ENCODE data around the gene KCNJ1. TPM values are rescaled to one million over a fixed set of nuclear protein-coding genes. Genes with fewer than 3 reads are reported as not detected.

KCNJ1 gene
- total and polyA plus RNA-seq, 2 donors from 2014 or later, result 175 to 355 TPM

DNA sequence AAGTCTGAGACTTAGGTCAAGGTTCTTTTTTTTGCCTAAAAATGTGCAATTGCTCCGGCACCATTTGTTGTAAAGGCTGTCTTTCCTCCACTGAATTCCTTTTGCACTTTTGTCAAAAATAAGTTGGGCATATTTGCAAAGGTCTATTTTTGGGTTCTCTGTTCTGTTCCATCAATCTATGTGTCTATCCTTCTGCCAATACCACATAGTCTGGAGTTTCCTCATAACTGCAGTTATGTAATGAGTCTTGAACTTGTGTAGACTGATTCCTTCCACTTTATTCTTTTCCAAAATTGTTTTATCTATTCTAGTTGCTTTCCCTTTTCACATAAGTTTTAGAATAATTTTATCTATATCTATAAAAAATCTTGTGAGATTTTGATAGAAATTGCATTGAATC is 30.7 kb upstream of the KCNJ1 start:
- intact Hi-C loops (cut with DNase I), result no loop called here
- Histone ChIP-seq H3K36me3 (ENCODE audit: control insufficient read depth in 2 of 3, insufficient read depth in 3 of 3, low read length in 3 of 3) (no peaks in the 10 kb centered on the region), H3K4me1 (ENCODE audit: control insufficient read depth in 2 of 3, insufficient read depth in 2 of 3, low read depth in 1 of 3, low read length in 3 of 3) (peaks cover 0 to 4% (median 0%) of the 10 kb centered on the region in 3 donors), H3K27ac (ENCODE audit: low read depth in 2 of 2, low read length in 2 of 2) (no peak overlapping the region), H3K4me3 (ENCODE audit: low read length in 3 of 3) (no peak overlapping the region), H3K9ac (ENCODE audit: low read length in 3 of 3) (no peak overlapping the region), H3K27me3 (ENCODE audit: control insufficient read depth, insufficient read depth, low read length) (no peaks in the 10 kb centered on the region), H3K9me3 (ENCODE audit: control insufficient read depth in 2 of 3, insufficient read depth in 1 of 3, low read length in 3 of 3) (no peaks in the 10 kb centered on the region)
- FAIRE-seq (no peak), DNase-seq (no peak)
- TF ChIP-seq CTCF (IDR thresholded peaks at IDR 0.05; ENCODE audit: borderline replicate concordance, extremely low read depth, insufficient read depth), result no peak

- no peak overlapping the region for H3K9ac ChIP-seq (ENCODE audit: low read length in 3 of 3)
- DNase-seq (no peak), FAIRE-seq (no peak)
- no peaks in the 10 kb centered on the region for H3K36me3 ChIP-seq (ENCODE audit: control insufficient read depth in 2 of 3, insufficient read depth in 3 of 3, low read length in 3 of 3)
- no peak overlapping the region for H3K4me3 ChIP-seq (ENCODE audit: low read length in 3 of 3)
- H3K9me3 ChIP-seq (ENCODE audit: control insufficient read depth in 2 of 3, insufficient read depth in 1 of 3, low read length in 3 of 3), result no peaks in the 10 kb centered on the region
- H3K4me1 ChIP-seq (ENCODE audit: control insufficient read depth in 2 of 3, insufficient read depth in 2 of 3, low read depth in 1 of 3, low read length in 3 of 3), result peaks cover 0 to 4% (median 0%) of the 10 kb centered on the region in 3 donors
- intact Hi-C loops (cut with DNase I), result no loop called here
- TF ChIP-seq CTCF (IDR thresholded peaks at IDR 0.05; ENCODE audit: borderline replicate concordance, extremely low read depth, insufficient read depth), result no peak
- no peaks in the 10 kb centered on the region for H3K27me3 ChIP-seq (ENCODE audit: control insufficient read depth, insufficient read depth, low read length)
- no peak overlapping the region for H3K27ac ChIP-seq (ENCODE audit: low read depth in 2 of 2, low read length in 2 of 2)
These were observed 29.3 kb upstream of the KCNJ1 start for GRCh38 chr11:128896356-128896755.

GRCh38 chr11:128895526-128895925 is 28.4 kb upstream of the KCNJ1 start:
- Histone ChIP-seq H3K9ac (ENCODE audit: low read length in 3 of 3) (no peak overlapping the region), H3K27ac (ENCODE audit: low read depth in 2 of 2, low read length in 2 of 2) (no peak overlapping the region), H3K4me3 (ENCODE audit: low read length in 3 of 3) (no peak overlapping the region), H3K27me3 (ENCODE audit: control insufficient read depth, insufficient read depth, low read length) (no peaks in the 10 kb centered on the region), H3K4me1 (ENCODE audit: control insufficient read depth in 2 of 3, insufficient read depth in 2 of 3, low read depth in 1 of 3, low read length in 3 of 3) (peaks cover 0 to 6% (median 0%) of the 10 kb centered on the region in 3 donors), H3K9me3 (ENCODE audit: control insufficient read depth in 2 of 3, insufficient read depth in 1 of 3, low read length in 3 of 3) (no peaks in the 10 kb centered on the region), H3K36me3 (ENCODE audit: control insufficient read depth in 2 of 3, insufficient read depth in 3 of 3, low read length in 3 of 3) (no peaks in the 10 kb centered on the region)
- FAIRE-seq (no peak), DNase-seq (no peak)
- intact Hi-C loops (cut with DNase I), result no loop called here
- no peak for TF ChIP-seq CTCF (IDR thresholded peaks at IDR 0.05; ENCODE audit: borderline replicate concordance, extremely low read depth, insufficient read depth)

GRCh38 chr11:128894685-128895084 is 27.6 kb upstream of the KCNJ1 start:
- Histone ChIP-seq H3K9ac (ENCODE audit: low read length in 3 of 3) (no peak overlapping the region), H3K36me3 (ENCODE audit: control insufficient read depth in 2 of 3, insufficient read depth in 3 of 3, low read length in 3 of 3) (no peaks in the 10 kb centered on the region), H3K27me3 (ENCODE audit: control insufficient read depth, insufficient read depth, low read length) (no peaks in the 10 kb centered on the region), H3K9me3 (ENCODE audit: control insufficient read depth in 2 of 3, insufficient read depth in 1 of 3, low read length in 3 of 3) (no peaks in the 10 kb centered on the region), H3K4me1 (ENCODE audit: control insufficient read depth in 2 of 3, insufficient read depth in 2 of 3, low read depth in 1 of 3, low read length in 3 of 3) (peaks cover 0 to 11% (median 6%) of the 10 kb centered on the region in 3 donors), H3K27ac (ENCODE audit: low read depth in 2 of 2, low read length in 2 of 2) (no peak overlapping the region), H3K4me3 (ENCODE audit: low read length in 3 of 3) (no peak overlapping the region)
- no peak for FAIRE-seq
- intact Hi-C loops (cut with DNase I), result no loop called here
- DNase-seq, result no peak
- TF ChIP-seq CTCF (IDR thresholded peaks at IDR 0.05; ENCODE audit: borderline replicate concordance, extremely low read depth, insufficient read depth), result no peak
